Spleen (tissue), 11 donors: ENCODE measurements around the gene CD47. TPM values are rescaled to one million over a fixed set of nuclear protein-coding genes. Genes with fewer than 3 reads are reported as not detected.

ENCODE experiments used
- DNase-seq: peaks from one replicate; pipeline ENCODE4 v3.0.0-alpha.2; 2020
- H3K27ac ChIP-seq, 8 donors: fragments of 200-600 bp; sonication (generic) in 7 of 8; 1 replicate in 4 of 8; 2 replicates in 4 of 8; pipeline versions ENCODE4 v1.5.0 to v1.8.0; 2016 to 2021; ENCODE audit warnings: inconsistent platforms in 4 of 8, mild to moderate bottlenecking in 4 of 8, moderate library complexity in 1 of 8
- H3K27me3 ChIP-seq, 7 donors: fragments of 200-600 bp; sonication (generic) in 6 of 7; replicated peaks in 1 of 7; 1 replicate in 4 of 7; 2 replicates in 3 of 7; pipeline versions ENCODE4 v1.5.0 to v1.8.0; 2016 to 2021; ENCODE audit warnings: inconsistent platforms in 3 of 7, mild to moderate bottlenecking in 1 of 7
- H3K36me3 ChIP-seq, 6 donors: fragments of 200-600 bp; sonication (generic) in 5 of 6; 1 replicate in 4 of 6; 2 replicates in 2 of 6; pipeline versions ENCODE4 v1.5.0 to v1.8.0; 2016 to 2021; ENCODE audit warnings: inconsistent platforms in 2 of 6
- H3K4me1 ChIP-seq, 6 donors: fragments of 200-600 bp; sonication (generic) in 5 of 6; 1 replicate in 3 of 6; 2 replicates in 3 of 6; pipeline versions ENCODE4 v1.5.0 to v1.8.0; 2016 to 2021; ENCODE audit warnings: inconsistent platforms in 3 of 6
- H3K4me3 ChIP-seq, 8 donors: fragments of 200-600 bp; sonication (generic) in 7 of 8; 1 replicate in 4 of 8; 2 replicates in 4 of 8; pipeline versions ENCODE4 v1.5.0 to v1.8.0; 2016 to 2021; ENCODE audit warnings: inconsistent platforms in 4 of 8, mild to moderate bottlenecking in 4 of 8, moderate library complexity in 2 of 8
- H3K9me3 ChIP-seq, 8 donors: fragments of 200-600 bp; sonication (generic) in 7 of 8; 1 replicate in 4 of 8; 2 replicates in 4 of 8; pipeline versions ENCODE4 v1.5.0 to v1.8.0; 2016 to 2021; ENCODE audit warnings: inconsistent platforms in 4 of 8
- POLR2A ChIP-seq, 3 donors: fragments of 450-650 bp; IDR thresholded peaks; one replicate each; pipeline ENCODE4 v1.5.1; 2017; ENCODE audit warnings: antibody characterized with exemption in 3 of 3, mild to moderate bottlenecking in 1 of 3
- POLR2AphosphoS5 ChIP-seq, 3 donors: sonication (generic); formaldehyde crosslinking; IDR thresholded peaks; one replicate each; pipeline ENCODE4 v1.5.1; 2017; ENCODE audit warnings: antibody characterized with exemption in 3 of 3
- WGBS, 5 donors: extraction: QIAGEN DNeasy Blood & Tissue Kit in 3 of 5; methylation state at CpG; one replicate each; pipeline versions ENCODE4 v1.1.5 to v1.1.7; 2013 to 2018; 5-methylcytosine and 5-hydroxymethylcytosine counted together
- intact Hi-C: fragments of 100-400 bp; cut with DNase I; formaldehyde crosslinking; loops from one replicate; pipeline ENCODE4 v1.15.0; 2023; ENCODE audit warnings: low total_unique reads
- polyA plus RNA-seq, 3 donors: library from polyadenylated mRNA; stranded (reverse); fragments of 200-250 nt; gene quantifications; one replicate each; pipeline ENCODE4 v1.2.1, GENCODE V29; 2013
- total RNA-seq, 7 donors: library from RNA; depleted of rRNA in 3 of 7; stranded (reverse); fragments of >200 nt in 3 of 7; fragmentation: NEBNext Ultra II Directional in 4 of 7; extraction: Animal tissue kit (Norgen Biotek cat#: 25700) in 4 of 7; gene quantifications; one replicate each; pipeline versions ENCODE4 v1.1.0 to v1.2.1, GENCODE V29; 2016 to 2021
- TF ChIP-seq, protein P1 (sequence below), 11 experiments: fragments of 200-600 bp in 7 of 11; fragments of 450-650 bp in 4 of 11; sonication (generic) in 4 of 11; IDR thresholded peaks in 8 of 11; conservative IDR thresholded peaks in 3 of 11; 1 replicate in 7 of 11; 2 replicates in 4 of 11; pipeline versions ENCODE4 v1.4.0 to v1.8.0; 2016 to 2021; ENCODE audit warnings: antibody characterized with exemption in 11 of 11, inconsistent platforms in 4 of 11, mild to moderate bottlenecking in 1 of 11
- donor health status: healthy with polysubstance abuse.
- donor health status: DM: no; HTN: no; CAD: no; lungs with moderate emphysema.
- donor health status: DM: no; HTN: no; CAD: no.
- donor health status: Bipolar disorder and iron deficiency.
- donor health status: healthy.
- donor health status: DM: no; HTN: no; CAD: no.
- donor health status: DM: yes; HTN: yes; CAD: no.

Gene CD47
- total and polyA plus RNA-seq, 10 donors, result 48.2 to 156 (median 125) TPM

DNA sequence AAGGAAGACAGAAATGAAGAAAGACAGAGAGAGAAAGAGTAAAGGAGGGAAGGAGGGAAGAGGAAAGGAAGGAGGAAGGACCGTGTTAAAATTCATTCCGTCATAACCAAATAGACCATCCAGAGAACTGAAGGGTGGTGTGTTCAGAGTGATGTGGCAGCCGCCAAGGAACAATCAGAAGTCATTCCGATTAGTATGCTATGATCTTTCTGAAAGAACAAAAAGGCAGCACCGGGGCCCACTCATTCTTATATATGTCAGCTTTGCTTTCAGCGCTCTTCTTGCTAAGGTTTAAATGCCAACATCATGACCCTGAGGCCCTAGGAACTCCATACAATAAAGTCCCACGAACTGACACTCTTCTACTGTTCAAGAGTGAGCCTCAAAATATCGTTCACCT is 78.5 kb downstream of the CD47 start:
- Histone ChIP-seq H3K4me3 (no peak overlapping the region), H3K27ac (no peak overlapping the region), H3K9me3 (no peaks in the 10 kb centered on the region), H3K36me3 (no peaks in the 10 kb centered on the region), H3K27me3 (no peaks in the 10 kb centered on the region), H3K4me1 (peaks cover 0 to 4% (median 0%) of the 10 kb centered on the region in 6 donors)
- DNase-seq, result no peak
- TF ChIP-seq, protein P1, sequence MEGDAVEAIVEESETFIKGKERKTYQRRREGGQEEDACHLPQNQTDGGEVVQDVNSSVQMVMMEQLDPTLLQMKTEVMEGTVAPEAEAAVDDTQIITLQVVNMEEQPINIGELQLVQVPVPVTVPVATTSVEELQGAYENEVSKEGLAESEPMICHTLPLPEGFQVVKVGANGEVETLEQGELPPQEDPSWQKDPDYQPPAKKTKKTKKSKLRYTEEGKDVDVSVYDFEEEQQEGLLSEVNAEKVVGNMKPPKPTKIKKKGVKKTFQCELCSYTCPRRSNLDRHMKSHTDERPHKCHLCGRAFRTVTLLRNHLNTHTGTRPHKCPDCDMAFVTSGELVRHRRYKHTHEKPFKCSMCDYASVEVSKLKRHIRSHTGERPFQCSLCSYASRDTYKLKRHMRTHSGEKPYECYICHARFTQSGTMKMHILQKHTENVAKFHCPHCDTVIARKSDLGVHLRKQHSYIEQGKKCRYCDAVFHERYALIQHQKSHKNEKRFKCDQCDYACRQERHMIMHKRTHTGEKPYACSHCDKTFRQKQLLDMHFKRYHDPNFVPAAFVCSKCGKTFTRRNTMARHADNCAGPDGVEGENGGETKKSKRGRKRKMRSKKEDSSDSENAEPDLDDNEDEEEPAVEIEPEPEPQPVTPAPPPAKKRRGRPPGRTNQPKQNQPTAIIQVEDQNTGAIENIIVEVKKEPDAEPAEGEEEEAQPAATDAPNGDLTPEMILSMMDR (IDR thresholded peaks at IDR 0.05 in 8 of 11, conservative IDR thresholded peaks at IDR 0.05 in 3 of 11), result no peak
- TF ChIP-seq POLR2A (IDR thresholded peaks at IDR 0.05) (no peak), POLR2AphosphoS5 (IDR thresholded peaks at IDR 0.05) (no peak)
- 90 to 95% (median 93%) methylated on average over 8 of the region's 8 CpGs for WGBS, 5 donors
- intact Hi-C loops, result no loop called here

GRCh38 chr3:108011616-108012015 is 79.2 kb downstream of the CD47 start:
- no peak overlapping the region for H3K4me3 ChIP-seq
- intact Hi-C loops, result no loop called here
- H3K4me1 ChIP-seq, result peaks cover 0 to 9% (median 2%) of the 10 kb centered on the region in 6 donors
- no peak overlapping the region for H3K27ac ChIP-seq
- TF ChIP-seq POLR2AphosphoS5 (IDR thresholded peaks at IDR 0.05) (no peak), POLR2A (IDR thresholded peaks at IDR 0.05) (no peak)
- TF ChIP-seq, protein P1 (IDR thresholded peaks at IDR 0.05 in 8 of 11, conservative IDR thresholded peaks at IDR 0.05 in 3 of 11), result no peak
- H3K27me3 ChIP-seq, result no peaks in the 10 kb centered on the region
- no peaks in the 10 kb centered on the region for H3K9me3 ChIP-seq
- no peaks in the 10 kb centered on the region for H3K36me3 ChIP-seq
- DNase-seq, result no peak
- WGBS, 5 donors, result 59 to 71% (median 65%) methylated on average over 4 of the region's 4 CpGs

GRCh38 chr3:108008931-108009639 is 81.7 kb downstream of the CD47 start:
- intact Hi-C loops, result no loop called here
- H3K27me3 ChIP-seq, result no peaks in the 10 kb centered on the region
- TF ChIP-seq POLR2A (IDR thresholded peaks at IDR 0.05) (no peak), POLR2AphosphoS5 (IDR thresholded peaks at IDR 0.05) (no peak)
- TF ChIP-seq, protein P1 (IDR thresholded peaks at IDR 0.05 in 8 of 11, conservative IDR thresholded peaks at IDR 0.05 in 3 of 11), result no peak
- H3K9me3 ChIP-seq, result no peaks in the 10 kb centered on the region
- peaks cover 0 to 34% (median 20%) of the 10 kb centered on the region in 6 donors for H3K4me1 ChIP-seq
- no peaks in the 10 kb centered on the region for H3K36me3 ChIP-seq
- no peak overlapping the region for H3K4me3 ChIP-seq
- DNase-seq, result no peak
- no peak overlapping the region for H3K27ac ChIP-seq
- WGBS, 5 donors, result 64 to 90% (median 76%) methylated on average over 3 of the region's 3 CpGs

DNA sequence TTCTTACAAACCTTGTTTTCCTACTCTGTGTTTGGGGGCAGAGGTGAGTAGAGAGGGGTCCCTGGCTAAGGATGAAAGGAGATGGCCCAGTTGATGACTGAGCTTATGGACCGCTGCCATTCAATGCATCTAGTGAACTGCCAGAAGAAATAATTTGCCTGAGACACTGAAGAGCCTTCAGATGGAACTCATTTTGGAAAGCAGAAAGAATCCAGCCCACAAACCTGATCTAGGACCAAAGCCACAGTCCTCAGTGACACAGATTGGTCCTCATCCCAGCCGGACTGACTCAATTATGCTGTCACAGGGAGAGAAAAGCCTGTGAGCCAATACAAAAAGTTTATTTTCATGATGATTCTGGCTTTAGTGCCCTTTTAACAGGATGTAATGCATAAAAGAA is 82.7 kb downstream of the CD47 start:
- Histone ChIP-seq H3K9me3 (no peaks in the 10 kb centered on the region), H3K27me3 (no peaks in the 10 kb centered on the region), H3K4me1 (peaks cover 0 to 39% (median 20%) of the 10 kb centered on the region in 6 donors), H3K36me3 (no peaks in the 10 kb centered on the region), H3K27ac (peak overlapping the region in 1 of 8 donors; percentile 5), H3K4me3 (no peak overlapping the region)
- WGBS, 5 donors, result 89 to 94% (median 91%) methylated on average over 2 of the region's 2 CpGs
- intact Hi-C loops, result no loop called here
- TF ChIP-seq POLR2AphosphoS5 (IDR thresholded peaks at IDR 0.05) (no peak), POLR2A (IDR thresholded peaks at IDR 0.05) (no peak)
- TF ChIP-seq, protein P1 (IDR thresholded peaks at IDR 0.05 in 8 of 11, conservative IDR thresholded peaks at IDR 0.05 in 3 of 11), result no peak
- DNase-seq, result no peak
